Fibroblast of lung (primary cell): ENCODE data around the gene NHS. TPM values are rescaled to one million over a fixed set of nuclear protein-coding genes. Genes with fewer than 3 reads are reported as not detected.
A peak's percentile ranks its signal among the peaks of the same experiment; 100 is the strongest.

Experiments used
- DNase-seq, 2 donors: peaks; one replicate each; pipeline versions ENCODE4 v3.0.0 to v3.0.0-alpha.2; 2010; ENCODE audit warnings: low read depth in 2 of 2
- H2AFZ ChIP-seq: 2 replicates; pipeline ENCODE4 v1.5.1; 2012; ENCODE audit warnings: low read length, control low read depth, inconsistent platforms
- H3K27ac ChIP-seq: 2 replicates; pipeline ENCODE4 v1.5.1; 2011; ENCODE audit warnings: low read length, control low read depth; ENCODE audit not compliant: insufficient read depth
- H3K27me3 ChIP-seq: 2 replicates; pipeline ENCODE4 v1.5.1; 2011; ENCODE audit warnings: mild to moderate bottlenecking, low read length; ENCODE audit not compliant: control insufficient read depth, insufficient read depth
- H3K36me3 ChIP-seq: 2 replicates; pipeline ENCODE4 v1.5.1; 2011; ENCODE audit warnings: low read length; ENCODE audit not compliant: control insufficient read depth, insufficient read depth
- H3K4me1 ChIP-seq: 2 replicates; pipeline ENCODE4 v1.5.1; 2011; ENCODE audit warnings: low read length; ENCODE audit not compliant: control insufficient read depth, insufficient read depth; ENCODE audit errors: extremely low read depth
- H3K4me2 ChIP-seq: 2 replicates; pipeline ENCODE4 v1.5.1; 2011; ENCODE audit warnings: low read length, control low read depth; ENCODE audit not compliant: insufficient read depth; ENCODE audit errors: extremely low read depth
- H3K4me3 ChIP-seq, 4 experiments: fragments of 200-600 bp in 1 of 4; sonication (generic) in 1 of 4; replicated peaks in 1 of 4; 2 replicates each; pipeline ENCODE4 v1.5.1; 2011 to 2016; ENCODE audit warnings: low read length in 4 of 4, low read depth in 3 of 4, mild to moderate bottlenecking in 3 of 4, control low read depth in 2 of 4, inconsistent platforms in 1 of 4, mixed read lengths in 1 of 4; ENCODE audit not compliant: insufficient read depth in 1 of 4; ENCODE audit errors: control extremely low read depth in 1 of 4
- H3K79me2 ChIP-seq: 2 replicates; pipeline ENCODE4 v1.5.1; 2012; ENCODE audit warnings: mild to moderate bottlenecking, low read length, inconsistent platforms; ENCODE audit not compliant: control insufficient read depth, insufficient read depth
- H3K9ac ChIP-seq: 2 replicates; pipeline ENCODE4 v1.5.1; 2011; ENCODE audit warnings: mild to moderate bottlenecking, low read length, control low read depth; ENCODE audit not compliant: insufficient read depth
- H3K9me3 ChIP-seq: 2 replicates; pipeline ENCODE4 v1.5.1; 2012; ENCODE audit warnings: low read depth, low read length; ENCODE audit not compliant: control insufficient read depth, insufficient read depth
- H4K20me1 ChIP-seq: 2 replicates; pipeline ENCODE4 v1.5.1; 2011; ENCODE audit warnings: low read length; ENCODE audit not compliant: control insufficient read depth, insufficient read depth; ENCODE audit errors: extremely low read depth
- CTCF ChIP-seq, 2 donors: IDR thresholded peaks in 1 of 2; conservative IDR thresholded peaks in 1 of 2; 1 replicate in 1 of 2; 2 replicates in 1 of 2; pipeline ENCODE4 v1.5.1; 2011 to 2012; ENCODE audit warnings: low read length in 2 of 2, control low read depth in 1 of 2, inconsistent platforms in 1 of 2, low read depth in 1 of 2, mild to moderate bottlenecking in 1 of 2
- EZH2 ChIP-seq: IDR thresholded peaks from 2 replicates; pipeline ENCODE4 v1.5.1; 2012; ENCODE audit warnings: low read length, control low read depth, mild to moderate bottlenecking; ENCODE audit errors: missing control alignments
- polyA plus RNA-seq, 2 donors: library from polyadenylated mRNA; depleted of rRNA in 1 of 2; stranded (reverse) in 1 of 2; unstranded in 1 of 2; fragments of >200 nt; gene quantifications; 2 replicates each; pipeline ENCODE4 v1.2.1, GENCODE V29; 2011 to 2012; ENCODE audit warnings: missing spikeins in 1 of 2
- total RNA-seq: library from RNA; depleted of rRNA; stranded (reverse); fragments of >200 nt; gene quantifications from 2 replicates; pipeline ENCODE4 v1.2.1, GENCODE V29; 2014

Gene NHS
- total and polyA plus RNA-seq, 2 donors (not counting 1 experiment from before 2014, with no cell fraction given), result 1.4 to 3.8 TPM

- no peaks in the 10 kb centered on the region for H3K9me3 ChIP-seq
- no peaks in the 10 kb centered on the region for H3K27me3 ChIP-seq
- H3K36me3 ChIP-seq, result no peaks in the 10 kb centered on the region
- H4K20me1 ChIP-seq, result no peaks in the 10 kb centered on the region
- H3K79me2 ChIP-seq, result no peaks in the 10 kb centered on the region
- H2AFZ ChIP-seq, result no peak overlapping the region
- H3K4me3 ChIP-seq, result no peak overlapping the region
- H3K4me1 ChIP-seq, result peaks cover 9% of the 10 kb centered on the region
- H3K27ac ChIP-seq, result no peak overlapping the region
- TF ChIP-seq EZH2, result no peak
- no peak for TF ChIP-seq CTCF (conservative IDR thresholded peaks at IDR 0.05 in 1 of 2, IDR thresholded peaks at IDR 0.05 in 1 of 2; ENCODE audit: low read depth in 1 of 2, low read length in 2 of 2)
- no peak overlapping the region for H3K4me2 ChIP-seq
- peak in 1 of 2 donors; percentile 78 for DNase-seq
- no peak overlapping the region for H3K9ac ChIP-seq
Observed at GRCh38 chrX:17552044-17552650, 177.1 kb downstream of the NHS start.

- H3K27ac ChIP-seq, result no peak overlapping the region
- H4K20me1 ChIP-seq, result no peaks in the 10 kb centered on the region
- no peak overlapping the region for H3K9ac ChIP-seq
- no peak overlapping the region for H3K4me3 ChIP-seq
- no peaks in the 10 kb centered on the region for H3K27me3 ChIP-seq
- no peaks in the 10 kb centered on the region for H3K36me3 ChIP-seq
- no peaks in the 10 kb centered on the region for H3K9me3 ChIP-seq
- no peak overlapping the region for H2AFZ ChIP-seq
- peaks cover 9% of the 10 kb centered on the region for H3K4me1 ChIP-seq
- no peaks in the 10 kb centered on the region for H3K79me2 ChIP-seq
- DNase-seq, result peak; percentile 76 to 88
- TF ChIP-seq CTCF (conservative IDR thresholded peaks at IDR 0.05 in 1 of 2, IDR thresholded peaks at IDR 0.05 in 1 of 2; ENCODE audit: low read depth in 1 of 2, low read length in 2 of 2) (no peak), EZH2 (no peak)
- no peak overlapping the region for H3K4me2 ChIP-seq
Observed at GRCh38 chrX:17553469-17553868, 178.5 kb downstream of the NHS start.

GRCh38 chrX:17553961-17554482 is 179.0 kb downstream of the NHS start:
- Histone ChIP-seq H3K79me2 (no peaks in the 10 kb centered on the region), H4K20me1 (no peaks in the 10 kb centered on the region), H3K4me1 (peaks cover 9% of the 10 kb centered on the region), H3K27me3 (no peaks in the 10 kb centered on the region), H3K36me3 (no peaks in the 10 kb centered on the region), H3K9ac (no peak overlapping the region), H2AFZ (no peak overlapping the region), H3K4me3 (no peak overlapping the region), H3K9me3 (no peaks in the 10 kb centered on the region), H3K4me2 (no peak overlapping the region), H3K27ac (no peak overlapping the region)
- no peak for TF ChIP-seq EZH2
- DNase-seq, result peak in 1 of 2 donors; percentile 45
